WTC11 (cell line): Measurements from ENCODE around the gene WDFY4. TPM values are rescaled to one million over a fixed set of nuclear protein-coding genes. Genes with fewer than 3 reads are reported as not detected.
A peak's percentile ranks its signal among the peaks of the same experiment; 100 is the strongest.

Source experiments
- ATAC-seq: fragments of 200-7000 bp; cut with Tn5 transposase; 2 replicates; pipeline ENCODE4 v1.10.0; 2021; ENCODE audit warnings: mild to moderate bottlenecking, moderate library complexity
- CTCF ChIA-PET: fragments of 300-600 bp; sonication (Branson Sonifier 250); formaldehyde crosslinking; loops from one replicate; lab custom pipeline; 2021; ENCODE audit warnings: antibody characterized with exemption; lab: Charles Lee
- POLR2A ChIA-PET: fragments of 350-600 bp; sonication (Branson Sonifier 250); formaldehyde crosslinking; loops from one replicate; lab custom pipeline; 2021; ENCODE audit warnings: antibody characterized with exemption; lab: Charles Lee
- DNase-seq: peaks from one replicate; pipeline ENCODE4 v3.0.0; 2021; ENCODE audit warnings: low spot score
- H3K27ac Mint-ChIP-seq: 2 replicates; pipeline ENCODE4 v1.8.0; 2021; ENCODE audit warnings: mixed read lengths
- H3K27me3 Mint-ChIP-seq: 2 replicates; pipeline ENCODE4 v1.8.0; 2021; ENCODE audit warnings: low read depth, mild to moderate bottlenecking, moderate library complexity, mixed read lengths
- H3K36me3 Mint-ChIP-seq: 2 replicates; pipeline ENCODE4 v1.8.0; 2021; ENCODE audit warnings: mixed read lengths
- H3K4me1 Mint-ChIP-seq: 2 replicates; pipeline ENCODE4 v1.8.0; 2022; ENCODE audit warnings: mixed read lengths
- H3K4me3 Mint-ChIP-seq: 2 replicates; pipeline ENCODE4 v1.8.0; 2021; ENCODE audit warnings: mild to moderate bottlenecking, moderate library complexity, mixed read lengths
- H3K9me3 Mint-ChIP-seq: 2 replicates; pipeline ENCODE4 v1.8.0; 2021; ENCODE audit warnings: mixed read lengths
- AFF4 ChIP-seq: sonication (generic); formaldehyde crosslinking; IDR thresholded peaks from 2 replicates; pipeline ENCODE4 v1.8.1; 2023; ENCODE audit warnings: mild to moderate bottlenecking, missing genetic modification reagents, borderline replicate concordance
- CTCF ChIP-seq: fragments of 200-600 bp; IDR thresholded peaks from 2 replicates; pipeline ENCODE4 v1.8.0; 2022; ENCODE audit warnings: antibody characterized with exemption
- EMX1 ChIP-seq: fragments of 250-450 bp; sonication (Bioruptor Pico); IDR thresholded peaks from 2 replicates; pipeline ENCODE4 v1.8.0; 2021; ENCODE audit warnings: mild to moderate bottlenecking
- FOXK1 ChIP-seq: sonication (generic); formaldehyde crosslinking; IDR thresholded peaks from 2 replicates; pipeline ENCODE4 v1.8.0; 2022; ENCODE audit warnings: mild to moderate bottlenecking, moderate library complexity, missing genetic modification reagents
- IRF1 ChIP-seq: sonication (generic); formaldehyde crosslinking; IDR thresholded peaks from 2 replicates; pipeline ENCODE4 v1.8.0; 2023; ENCODE audit warnings: missing genetic modification reagents
- IRF2 ChIP-seq: sonication (generic); formaldehyde crosslinking; IDR thresholded peaks from 2 replicates; pipeline ENCODE4 v1.8.0; 2022; ENCODE audit warnings: low read depth, missing genetic modification reagents, borderline replicate concordance
- MXD4 ChIP-seq: fragments of 250-450 bp; sonication (Bioruptor Pico); IDR thresholded peaks from 2 replicates; pipeline ENCODE4 v1.8.0; 2021; ENCODE audit warnings: mild to moderate bottlenecking, moderate library complexity, borderline replicate concordance
- NFATC4 ChIP-seq: fragments of 250-450 bp; sonication (Bioruptor Pico); IDR thresholded peaks from 2 replicates; pipeline ENCODE4 v1.9.0; 2021; ENCODE audit warnings: mild to moderate bottlenecking
- NFE2L1 ChIP-seq: sonication (generic); formaldehyde crosslinking; IDR thresholded peaks from 2 replicates; pipeline ENCODE4 v1.8.1; 2023; ENCODE audit warnings: missing genetic modification reagents
- NR1H2 ChIP-seq: sonication (generic); formaldehyde crosslinking; IDR thresholded peaks from 2 replicates; pipeline ENCODE4 v1.9.0; 2021; ENCODE audit warnings: mild to moderate bottlenecking, moderate library complexity, missing genetic modification reagents
- NR2C2 ChIP-seq: sonication (generic); formaldehyde crosslinking; IDR thresholded peaks from 2 replicates; pipeline ENCODE4 v1.8.0; 2022; ENCODE audit warnings: mild to moderate bottlenecking, missing genetic modification reagents
- NR3C1 ChIP-seq: sonication (generic); formaldehyde crosslinking; conservative IDR thresholded peaks from 2 replicates; pipeline ENCODE4 v1.8.1; 2023; ENCODE audit warnings: low read depth, mild to moderate bottlenecking, missing genetic modification reagents
- PRDM15 ChIP-seq: sonication (generic); formaldehyde crosslinking; IDR thresholded peaks from 2 replicates; pipeline ENCODE4 v1.8.0; 2022; ENCODE audit warnings: missing genetic modification reagents
- PRRX2 ChIP-seq: fragments of 250-450 bp; sonication (Bioruptor Pico); IDR thresholded peaks from 2 replicates; pipeline ENCODE4 v1.8.0; 2021; ENCODE audit warnings: mild to moderate bottlenecking
- RELA ChIP-seq: sonication (generic); formaldehyde crosslinking; IDR thresholded peaks from 2 replicates; pipeline ENCODE4 v1.8.1; 2022; ENCODE audit warnings: missing genetic modification reagents, mild to moderate bottlenecking, borderline replicate concordance
- TCF7 ChIP-seq: sonication (generic); formaldehyde crosslinking; IDR thresholded peaks from 2 replicates; pipeline ENCODE4 v1.8.0; 2022; ENCODE audit warnings: mild to moderate bottlenecking, low read depth, missing genetic modification reagents, moderate library complexity
- TEAD1 ChIP-seq: sonication (generic); formaldehyde crosslinking; IDR thresholded peaks from 2 replicates; pipeline ENCODE4 v1.8.0; 2022; ENCODE audit warnings: mild to moderate bottlenecking, missing genetic modification reagents
- USF2 ChIP-seq: sonication (generic); formaldehyde crosslinking; IDR thresholded peaks from 2 replicates; pipeline ENCODE4 v1.8.1; 2023; ENCODE audit warnings: mild to moderate bottlenecking, missing genetic modification reagents, moderate library complexity
- ZNF138 ChIP-seq: sonication (generic); formaldehyde crosslinking; conservative IDR thresholded peaks from 2 replicates; pipeline ENCODE4 v1.8.1; 2022; ENCODE audit warnings: mild to moderate bottlenecking, moderate library complexity, missing genetic modification reagents
- ZNF263 ChIP-seq: sonication (generic); formaldehyde crosslinking; IDR thresholded peaks from 2 replicates; pipeline ENCODE4 v1.8.1; 2022; ENCODE audit warnings: low read depth, mild to moderate bottlenecking, moderate library complexity, missing genetic modification reagents
- total RNA-seq: library from RNA; stranded (reverse); gene quantifications from 3 replicates; pipeline ENCODE4 v1.2.3, GENCODE V29; 2021

WDFY4 gene
- total RNA-seq, 1 experiment from 2014 or later = 0.13 TPM

- TF ChIP-seq PRDM15 (CRISPR knock-in tag) (no peak), NFE2L1 (CRISPR knock-in tag) (no peak)
Observed at GRCh38 chr10:48884179-48885045, 199.7 kb downstream of the WDFY4 start (continued).

DNA sequence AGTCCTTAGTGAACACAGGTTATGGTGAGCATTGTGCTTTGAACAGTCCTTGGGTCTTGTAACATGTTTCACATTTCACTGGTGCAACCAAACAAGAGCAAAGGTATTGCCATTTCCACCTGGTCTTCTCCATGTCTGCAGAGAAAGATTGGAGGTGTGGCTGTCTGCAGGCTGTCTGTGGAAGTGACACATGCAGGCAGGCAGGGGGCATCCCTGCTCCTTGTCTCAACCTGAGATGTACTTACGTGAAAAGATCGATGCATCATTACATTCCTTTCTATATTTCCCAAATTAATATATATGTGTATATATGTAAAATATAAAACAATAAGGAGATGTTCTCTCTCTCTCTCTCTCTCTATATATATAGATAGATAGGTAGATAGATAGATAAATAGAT is 200.7 kb downstream of the WDFY4 start:
- TF ChIP-seq CTCF (0 out of 2 replicates have a peak, but pooled peaks have one; percentile 26), NR2C2 (no peak)
- Mint-ChIP-seq H3K27ac (no peak overlapping the region), H3K36me3 (no peaks in the 10 kb centered on the region), H3K9me3 (peaks cover 8% of the 10 kb centered on the region; the same call in 1 of the 2 replicates), H3K27me3 (no peaks in the 10 kb centered on the region), H3K4me1 (peaks cover 1% of the 10 kb centered on the region), H3K4me3 (no peak overlapping the region)
- ATAC-seq (peak; percentile 56; the same call in 1 of the 2 replicates), DNase-seq (peak; percentile 37)
- CTCF ChIA-PET = interaction anchor here (1.8 kb wide), 1 partner anchor 229 kb away, joined by 5 read pairs; no protein-coding TSS in a partner anchor
- POLR2A ChIA-PET = interaction anchor here (0.9 kb wide), 1 partner anchor 47 kb away, joined by 3 read pairs; no protein-coding TSS in a partner anchor

GRCh38 chr10:48887982-48888381 is 203.3 kb downstream of the WDFY4 start:
- DNase-seq (no peak), ATAC-seq (no peak)
- Mint-ChIP-seq H3K4me3 (no peak overlapping the region), H3K27me3 (no peaks in the 10 kb centered on the region), H3K4me1 (peaks cover 3% of the 10 kb centered on the region; the same call in 1 of the 2 replicates), H3K27ac (no peak overlapping the region), H3K36me3 (no peaks in the 10 kb centered on the region), H3K9me3 (peaks cover under 1% of the 10 kb centered on the region; the same call in 1 of the 2 replicates)
- POLR2A ChIA-PET = no interaction called here
- CTCF ChIA-PET = interaction anchor here (1.7 kb wide), 1 partner anchor 230 kb away, joined by 5 read pairs; no protein-coding TSS in a partner anchor
- TF ChIP-seq USF2 (CRISPR knock-in tag) = no peak
- no peak for TF ChIP-seq IRF2 (CRISPR knock-in tag)
- no peak for TF ChIP-seq ZNF138 (CRISPR knock-in tag)
- TF ChIP-seq MXD4 = no peak
- no peak for TF ChIP-seq PRRX2 (CRISPR knock-in tag)
- no peak for TF ChIP-seq NR3C1 (CRISPR knock-in tag)
- TF ChIP-seq TCF7 (CRISPR knock-in tag) = no peak
- TF ChIP-seq EMX1 (CRISPR knock-in tag) = no peak
- TF ChIP-seq ZNF263 (CRISPR knock-in tag) = no peak
- TF ChIP-seq NFATC4 (CRISPR knock-in tag) = no peak
- no peak for TF ChIP-seq NR1H2
- no peak for TF ChIP-seq FOXK1 (CRISPR knock-in tag)
- no peak for TF ChIP-seq TEAD1
- no peak for TF ChIP-seq AFF4 (CRISPR knock-in tag)
- no peak for TF ChIP-seq RELA (CRISPR knock-in tag)
- TF ChIP-seq IRF1 (CRISPR knock-in tag) = no peak
